WTC11 (cell line): ENCODE data around the gene LRP1. TPM values are rescaled to one million over a fixed set of nuclear protein-coding genes. Genes with fewer than 3 reads are reported as not detected.
A peak's percentile ranks its signal among the peaks of the same experiment; 100 is the strongest.

Experiments
- ATAC-seq: fragments of 200-7000 bp; cut with Tn5 transposase; 2 replicates; pipeline ENCODE4 v1.10.0; 2021; ENCODE audit warnings: mild to moderate bottlenecking, moderate library complexity
- CTCF ChIA-PET: fragments of 300-600 bp; sonication (Branson Sonifier 250); formaldehyde crosslinking; loops from one replicate; lab custom pipeline; 2021; ENCODE audit warnings: antibody characterized with exemption; lab: Charles Lee
- POLR2A ChIA-PET: fragments of 350-600 bp; sonication (Branson Sonifier 250); formaldehyde crosslinking; loops from one replicate; lab custom pipeline; 2021; ENCODE audit warnings: antibody characterized with exemption; lab: Charles Lee
- DNase-seq: peaks from one replicate; pipeline ENCODE4 v3.0.0; 2021; ENCODE audit warnings: low spot score
- H3K27ac Mint-ChIP-seq: 2 replicates; pipeline ENCODE4 v1.8.0; 2021; ENCODE audit warnings: mixed read lengths
- H3K27me3 Mint-ChIP-seq: 2 replicates; pipeline ENCODE4 v1.8.0; 2021; ENCODE audit warnings: low read depth, mild to moderate bottlenecking, moderate library complexity, mixed read lengths
- H3K36me3 Mint-ChIP-seq: 2 replicates; pipeline ENCODE4 v1.8.0; 2021; ENCODE audit warnings: mixed read lengths
- H3K4me1 Mint-ChIP-seq: 2 replicates; pipeline ENCODE4 v1.8.0; 2022; ENCODE audit warnings: mixed read lengths
- H3K4me3 Mint-ChIP-seq: 2 replicates; pipeline ENCODE4 v1.8.0; 2021; ENCODE audit warnings: mild to moderate bottlenecking, moderate library complexity, mixed read lengths
- H3K9me3 Mint-ChIP-seq: 2 replicates; pipeline ENCODE4 v1.8.0; 2021; ENCODE audit warnings: mixed read lengths
- AFF4 ChIP-seq: sonication (generic); formaldehyde crosslinking; IDR thresholded peaks from 2 replicates; pipeline ENCODE4 v1.8.1; 2023; ENCODE audit warnings: mild to moderate bottlenecking, missing genetic modification reagents, borderline replicate concordance
- AR ChIP-seq: fragments of 250-450 bp; sonication (Bioruptor Pico); IDR thresholded peaks from 2 replicates; pipeline ENCODE4 v1.9.0; 2021; ENCODE audit warnings: mild to moderate bottlenecking
- CREM ChIP-seq: sonication (generic); formaldehyde crosslinking; IDR thresholded peaks from 2 replicates; pipeline ENCODE4 v1.8.1; 2022; ENCODE audit warnings: mild to moderate bottlenecking, missing genetic modification reagents, moderate library complexity
- ERG ChIP-seq: fragments of 250-450 bp; sonication (Bioruptor Pico); IDR thresholded peaks from 2 replicates; pipeline ENCODE4 v1.8.0; 2021; ENCODE audit warnings: mild to moderate bottlenecking
- FOXP4 ChIP-seq: sonication (generic); formaldehyde crosslinking; IDR thresholded peaks from 2 replicates; pipeline ENCODE4 v1.8.0; 2022; ENCODE audit warnings: mild to moderate bottlenecking, missing genetic modification reagents
- JUN ChIP-seq: sonication (generic); formaldehyde crosslinking; IDR thresholded peaks from 2 replicates; pipeline ENCODE4 v1.8.0; 2023; ENCODE audit warnings: mild to moderate bottlenecking, missing genetic modification reagents
- USF1 ChIP-seq: sonication (generic); formaldehyde crosslinking; IDR thresholded peaks from 2 replicates; pipeline ENCODE4 v1.8.0; 2022; ENCODE audit warnings: mild to moderate bottlenecking, missing genetic modification reagents
- ZNF232 ChIP-seq: sonication (generic); formaldehyde crosslinking; IDR thresholded peaks from 2 replicates; pipeline ENCODE4 v1.8.0; 2022; ENCODE audit warnings: mild to moderate bottlenecking, missing genetic modification reagents
- ZNF263 ChIP-seq: sonication (generic); formaldehyde crosslinking; IDR thresholded peaks from 2 replicates; pipeline ENCODE4 v1.8.1; 2022; ENCODE audit warnings: low read depth, mild to moderate bottlenecking, moderate library complexity, missing genetic modification reagents
- ZNF671 ChIP-seq: fragments of 250-450 bp; sonication (Bioruptor Pico); IDR thresholded peaks from 2 replicates; pipeline ENCODE4 v1.8.0; 2021; ENCODE audit warnings: mild to moderate bottlenecking
- total RNA-seq: library from RNA; stranded (reverse); gene quantifications from 3 replicates; pipeline ENCODE4 v1.2.3, GENCODE V29; 2021

Gene LRP1
- total RNA-seq, 1 experiment from 2014 or later: 120 TPM

- peak; percentile 93 for TF ChIP-seq FOXP4 (CRISPR knock-in tag)
- no peak for TF ChIP-seq ERG (CRISPR knock-in tag)
- no peak for TF ChIP-seq ZNF263
- TF ChIP-seq ZNF232 (CRISPR knock-in tag): 0 out of 2 replicates have a peak, but pooled peaks have one; percentile 67
- TF ChIP-seq USF1: 0 out of 2 replicates have a peak, but pooled peaks have one; percentile 29
- no peak for TF ChIP-seq ZNF671 (CRISPR knock-in tag)
Observed at GRCh38 chr12:57216014-57216911, 88.0 kb downstream of the LRP1 start, which contains the start of gene NXPH4 (continued).

- Mint-ChIP-seq H3K36me3 (no peaks in the 10 kb centered on the region), H3K4me1 (peaks cover 59% of the 10 kb centered on the region), H3K4me3 (peak overlapping the region; percentile 78), H3K9me3 (no peaks in the 10 kb centered on the region), H3K27me3 (peaks cover 82% of the 10 kb centered on the region), H3K27ac (no peak overlapping the region)
- POLR2A ChIA-PET: interaction anchor here (1.0 to 2.2 kb wide), 4 partner anchors 13 to 26 kb away, joined by 5 to 9 read pairs (median 6); partner anchors contain the start of gene SHMT2
- 0 out of 2 replicates have a peak, but pooled peaks have one; percentile 34 for TF ChIP-seq JUN (CRISPR knock-in tag)
- 0 out of 2 replicates have a peak, but pooled peaks have one; percentile 18 for TF ChIP-seq FOXP4 (CRISPR knock-in tag)
- TF ChIP-seq CREM (CRISPR knock-in tag): no peak
- TF ChIP-seq AFF4 (CRISPR knock-in tag): no peak
- TF ChIP-seq AR (CRISPR knock-in tag): no peak
- no peak for DNase-seq
- CTCF ChIA-PET: interaction anchor here (0.6 to 8.5 kb wide), 10 partner anchors 8 to 89 kb away, joined by 3 to 415 read pairs (median 6); partner anchors contain the start of genes LRP1 and SHMT2
- ATAC-seq: peak; percentile 0; the same call in 1 of the 2 replicates
Observed at GRCh38 chr12:57216921-57217879, 88.9 kb downstream of the LRP1 start.
